ENCODE data around the gene NAT16. TPM values are rescaled to one million over a fixed set of nuclear protein-coding genes. Genes with fewer than 3 reads are reported as not detected.

The NAT16 gene
- not detected for total RNA-seq
- long read RNA-seq, donor 1, result 0 reads
- long read RNA-seq, donor 2, result 0 reads

DNA sequence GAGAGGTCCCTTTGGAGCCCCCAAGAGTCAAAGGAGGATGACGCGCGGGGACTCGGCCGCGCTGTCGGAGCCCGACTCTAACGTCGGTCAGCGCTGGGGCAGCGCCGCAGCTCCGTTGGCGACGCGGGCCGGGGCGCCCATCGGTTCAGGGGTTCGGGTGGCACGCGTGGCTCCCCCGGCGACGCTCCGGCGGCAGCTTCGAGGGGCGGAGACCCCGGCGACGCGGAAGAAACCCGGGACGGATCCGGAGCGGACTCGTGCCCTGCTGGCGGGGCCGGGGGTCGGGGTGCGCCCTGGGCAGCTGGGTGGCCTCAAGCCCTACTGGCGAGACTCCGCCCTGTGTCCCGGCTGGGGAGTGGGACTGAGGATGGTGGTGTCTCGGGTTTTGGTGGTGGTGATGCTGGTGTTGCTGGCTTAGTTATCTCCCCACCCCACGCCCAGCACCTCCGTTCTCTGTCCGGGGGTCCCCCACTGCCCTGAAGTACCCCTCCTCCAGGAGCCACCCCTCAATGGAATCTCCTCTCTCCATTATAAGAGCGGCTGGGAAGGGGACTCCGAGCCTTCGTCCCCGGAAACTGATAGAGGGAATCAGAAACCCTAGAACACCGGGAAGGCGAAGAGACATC lies at the start of gene NAT16:
NAT16 (minus strand) TSS at position 164 of the 626 bp plus-strand sequence. CDS start 5,486 bp downstream, outside the sequence.
- H3K4me1 ChIP-seq (ENCODE audit: low read depth), result peaks cover 11% of the 10 kb centered on the region
- no peaks in the 10 kb centered on the region for H3K36me3 ChIP-seq (ENCODE audit: low read depth)
- no peak within 1 kb of the TSS for H3K4me3 ChIP-seq
- intact Hi-C loops (cut with DNase I, micrococcal nuclease), result no loop called here
- DNase-seq (no peak), ATAC-seq (no peak)
- H3K9me3 ChIP-seq, result no peaks in the 10 kb centered on the region
- TF ChIP-seq, protein P1, sequence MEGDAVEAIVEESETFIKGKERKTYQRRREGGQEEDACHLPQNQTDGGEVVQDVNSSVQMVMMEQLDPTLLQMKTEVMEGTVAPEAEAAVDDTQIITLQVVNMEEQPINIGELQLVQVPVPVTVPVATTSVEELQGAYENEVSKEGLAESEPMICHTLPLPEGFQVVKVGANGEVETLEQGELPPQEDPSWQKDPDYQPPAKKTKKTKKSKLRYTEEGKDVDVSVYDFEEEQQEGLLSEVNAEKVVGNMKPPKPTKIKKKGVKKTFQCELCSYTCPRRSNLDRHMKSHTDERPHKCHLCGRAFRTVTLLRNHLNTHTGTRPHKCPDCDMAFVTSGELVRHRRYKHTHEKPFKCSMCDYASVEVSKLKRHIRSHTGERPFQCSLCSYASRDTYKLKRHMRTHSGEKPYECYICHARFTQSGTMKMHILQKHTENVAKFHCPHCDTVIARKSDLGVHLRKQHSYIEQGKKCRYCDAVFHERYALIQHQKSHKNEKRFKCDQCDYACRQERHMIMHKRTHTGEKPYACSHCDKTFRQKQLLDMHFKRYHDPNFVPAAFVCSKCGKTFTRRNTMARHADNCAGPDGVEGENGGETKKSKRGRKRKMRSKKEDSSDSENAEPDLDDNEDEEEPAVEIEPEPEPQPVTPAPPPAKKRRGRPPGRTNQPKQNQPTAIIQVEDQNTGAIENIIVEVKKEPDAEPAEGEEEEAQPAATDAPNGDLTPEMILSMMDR (IDR thresholded peaks at IDR 0.05), result no peak

DNA sequence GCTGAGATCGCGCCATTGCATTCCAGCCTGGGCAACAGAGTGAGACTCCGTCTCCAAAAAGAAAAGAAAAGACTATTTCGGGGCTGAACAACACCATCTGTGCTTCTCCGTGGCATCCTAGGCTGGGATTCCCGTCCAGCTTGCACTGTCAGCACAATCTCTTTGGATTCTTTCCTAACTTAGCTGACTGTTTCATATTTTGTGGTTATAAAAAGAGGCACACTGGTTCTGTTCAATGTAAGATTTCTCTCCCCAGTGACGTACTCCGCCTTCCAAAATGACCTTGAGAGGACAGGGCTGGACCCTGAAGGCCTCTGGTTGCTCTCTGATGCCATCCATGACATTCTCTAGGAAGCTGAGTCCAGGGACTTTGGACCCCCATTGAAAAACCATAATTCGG lies 46.6 kb upstream of the NAT16 start:
- intact Hi-C loops (cut with DNase I, micrococcal nuclease), result no loop called here
- TF ChIP-seq, protein P1 (IDR thresholded peaks at IDR 0.05), result no peak
- Histone ChIP-seq H3K4me1 (ENCODE audit: low read depth) (peaks cover 4% of the 10 kb centered on the region), H3K36me3 (ENCODE audit: low read depth) (no peaks in the 10 kb centered on the region), H3K4me3 (no peak overlapping the region), H3K9me3 (no peaks in the 10 kb centered on the region)
- no peak for DNase-seq
- no peak for ATAC-seq

DNA sequence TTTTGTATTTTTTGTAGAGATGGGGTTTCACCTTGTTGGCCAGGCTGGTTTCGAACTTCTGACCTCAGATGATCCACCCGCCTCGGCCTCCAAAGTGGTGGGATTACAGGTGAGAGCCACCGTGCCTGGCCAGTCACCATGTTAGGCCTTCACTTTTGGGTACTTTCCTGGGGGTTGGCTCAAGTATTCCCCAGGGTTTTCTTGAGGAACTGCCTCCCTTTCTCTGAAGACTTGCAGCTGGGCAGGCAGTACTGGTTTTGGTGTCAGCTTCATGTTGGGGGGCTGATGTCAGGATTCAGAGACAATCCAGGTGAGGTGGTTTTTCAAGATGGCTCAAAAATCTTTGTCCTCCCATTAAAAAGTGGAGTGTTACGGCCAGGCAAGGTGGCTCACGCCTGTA lies 45.6 kb upstream of the NAT16 start:
- TF ChIP-seq, protein P1 (IDR thresholded peaks at IDR 0.05), result no peak
- no peaks in the 10 kb centered on the region for H3K36me3 ChIP-seq (ENCODE audit: low read depth)

DNA sequence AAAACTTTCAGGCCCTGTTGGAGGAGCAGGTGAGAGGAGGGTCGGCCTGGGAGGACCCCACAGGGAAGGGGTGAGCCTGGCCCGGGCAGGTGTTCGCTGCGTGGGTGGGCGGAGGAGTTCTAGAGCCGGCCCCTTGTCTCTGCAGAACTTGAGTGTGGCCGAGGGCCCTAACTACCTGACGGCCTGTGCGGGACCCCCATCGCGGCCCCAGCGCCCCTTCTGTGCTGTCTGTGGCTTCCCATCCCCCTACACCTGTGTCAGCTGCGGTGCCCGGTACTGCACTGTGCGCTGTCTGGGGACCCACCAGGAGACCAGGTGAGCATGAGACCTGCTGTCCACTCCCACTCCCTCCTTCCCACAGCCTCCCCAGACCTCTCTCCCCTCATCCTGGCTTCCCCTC lies 43.4 kb upstream of the NAT16 start:
- peaks cover 18% of the 10 kb centered on the region for H3K4me1 ChIP-seq (ENCODE audit: low read depth)
- no peaks in the 10 kb centered on the region for H3K9me3 ChIP-seq
- TF ChIP-seq, protein P1 (IDR thresholded peaks at IDR 0.05), result no peak
- ATAC-seq (no peak), DNase-seq (no peak)
- no peaks in the 10 kb centered on the region for H3K36me3 ChIP-seq (ENCODE audit: low read depth)
- intact Hi-C loops (cut with DNase I, micrococcal nuclease), result no loop called here
- H3K4me3 ChIP-seq, result no peak overlapping the region

More for the DNA sequence above, 45.6 kb upstream of the NAT16 start:
- intact Hi-C loops (cut with DNase I, micrococcal nuclease), result no loop called here
- no peaks in the 10 kb centered on the region for H3K4me1 ChIP-seq (ENCODE audit: low read depth)
- no peak overlapping the region for H3K4me3 ChIP-seq
- ATAC-seq (no peak), DNase-seq (no peak)
- no peaks in the 10 kb centered on the region for H3K9me3 ChIP-seq

DNA sequence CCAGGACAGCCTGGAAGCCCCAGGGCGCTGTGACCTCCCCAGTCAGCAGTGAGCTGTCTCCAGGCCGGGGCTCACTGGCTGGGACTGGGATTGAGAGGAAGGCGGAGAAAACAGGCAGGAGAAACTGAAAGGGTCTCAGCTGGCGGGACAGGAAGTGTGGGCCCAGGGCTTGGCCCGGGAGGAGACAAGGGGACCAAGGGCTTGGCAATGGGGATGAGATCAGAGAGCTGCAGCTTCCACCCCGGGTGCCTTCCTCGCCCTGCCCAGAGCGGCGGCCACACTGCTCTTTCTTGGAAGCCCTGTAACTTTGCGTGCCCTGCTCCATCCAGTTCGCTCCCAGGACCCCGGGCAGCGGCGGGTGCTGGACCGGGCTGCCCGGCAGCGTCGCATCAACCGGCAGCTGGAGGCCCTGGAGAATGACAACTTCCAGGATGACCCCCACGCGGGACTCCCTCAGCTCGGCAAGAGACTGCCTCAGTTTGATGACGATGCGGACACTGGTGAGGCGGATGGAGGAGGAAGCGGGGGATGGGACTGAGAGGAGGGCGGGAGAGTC lies 42.3 kb upstream of the NAT16 start:
- intact Hi-C loops (cut with DNase I, micrococcal nuclease), result no loop called here
- H3K4me1 ChIP-seq (ENCODE audit: low read depth), result peaks cover 18% of the 10 kb centered on the region
- no peak overlapping the region for H3K4me3 ChIP-seq
- TF ChIP-seq, protein P1 (IDR thresholded peaks at IDR 0.05), result no peak
- no peaks in the 10 kb centered on the region for H3K9me3 ChIP-seq
- ATAC-seq (no peak), DNase-seq (no peak)
- H3K36me3 ChIP-seq (ENCODE audit: low read depth), result peaks cover 4% of the 10 kb centered on the region

Measured in mucosa of descending colon (tissue), 3 donors.